Measurements from ENCODE around the gene BPIFA3. TPM values are rescaled to one million over a fixed set of nuclear protein-coding genes. Genes with fewer than 3 reads are reported as not detected.

Gene BPIFA3
- total and polyA plus RNA-seq, 11 donors: not detected

GRCh38 chr20:33276303-33277113, 59.4 kb downstream of the BPIFA3 start:
- H3K4me3 ChIP-seq: no peak overlapping the region
- no peaks in the 10 kb centered on the region for H3K4me1 ChIP-seq
- TF ChIP-seq POLR2A (IDR thresholded peaks at IDR 0.05) (no peak), CTCF (IDR thresholded peaks at IDR 0.05) (no peak)
- H3K36me3 ChIP-seq: no peaks in the 10 kb centered on the region
- DNase-seq (no peak), ATAC-seq (no peak)
- WGBS, 4 donors: 70 to 82% (median 74%) methylated on average over 9 to 12 of the region's 12 CpGs
- peaks cover 0 to 22% (median 4%) of the 10 kb centered on the region in 9 donors for H3K27me3 ChIP-seq
- H3K9me3 ChIP-seq: no peaks in the 10 kb centered on the region
- intact Hi-C loops (cut with DNase I): no loop called here
- H3K27ac ChIP-seq: no peak overlapping the region

Other genes with a start within 250 kb of the BPIFA3 start
- gene SUN5, start 212.9 kb upstream of the BPIFA3 start, total RNA-seq: not detected
- not detected for gene SUN5, start 212.9 kb upstream of the BPIFA3 start, polyA plus RNA-seq
- gene BPIFB2, start 209.6 kb upstream of the BPIFA3 start, total RNA-seq: not detected
- not detected for gene BPIFB2, start 209.6 kb upstream of the BPIFA3 start, polyA plus RNA-seq
- gene BPIFB6, start 185.7 kb upstream of the BPIFA3 start, total RNA-seq: not detected
- gene BPIFB6, start 185.7 kb upstream of the BPIFA3 start, polyA plus RNA-seq: not detected
- gene BPIFB3, start 163.4 kb upstream of the BPIFA3 start, total RNA-seq: not detected
- gene BPIFB3, start 163.4 kb upstream of the BPIFA3 start, polyA plus RNA-seq: not detected
- not detected for gene BPIFB4, start 137.7 kb upstream of the BPIFA3 start, total RNA-seq
- gene BPIFB4, start 137.7 kb upstream of the BPIFA3 start, polyA plus RNA-seq: not detected
- not detected for gene BPIFA2, start 49.2 kb upstream of the BPIFA3 start, total RNA-seq
- gene BPIFA2, start 49.2 kb upstream of the BPIFA3 start, polyA plus RNA-seq: not detected
- not detected for gene BPIFA1, start 18.6 kb downstream of the BPIFA3 start, total RNA-seq
- gene BPIFA1, start 18.6 kb downstream of the BPIFA3 start, polyA plus RNA-seq: not detected
- gene BPIFB1, start 65.9 kb downstream of the BPIFA3 start, total RNA-seq: not detected
- gene BPIFB1, start 65.9 kb downstream of the BPIFA3 start, polyA plus RNA-seq: under 1 TPM in 1 of 2 donors, not detected in 1; 0.04 TPM
- 10 to 100 TPM; 17.6 to 24.3 (median 20.1) TPM for gene CDK5RAP1, start 184.2 kb downstream of the BPIFA3 start, total RNA-seq
- 10 to 100 TPM; 30.6 to 34.9 TPM for gene CDK5RAP1, start 184.2 kb downstream of the BPIFA3 start, polyA plus RNA-seq
- gene SNTA1, start 226.4 kb downstream of the BPIFA3 start, total RNA-seq: 100 to 1,000 TPM; 122 to 318 (median 166) TPM
- 100 to 1,000 TPM in 1 of 2 donors, 10 to 100 TPM in 1; 91.0 to 201 TPM for gene SNTA1, start 226.4 kb downstream of the BPIFA3 start, polyA plus RNA-seq